Upper lobe of left lung (tissue), 4 donors: ENCODE results near the gene FHOD1.

ENCODE experiments used
- CTCF ChIP-seq, 6 experiments: fragments of 450-650 bp in 4 of 6; fragments of 200-600 bp in 2 of 6; sonication (generic) in 2 of 6; IDR thresholded peaks; one replicate each; pipeline ENCODE4 v1.5.1; 2016 to 2019; ENCODE audit warnings: antibody characterized with exemption in 6 of 6
- EP300 ChIP-seq, 4 donors: sonication (generic); formaldehyde crosslinking; IDR thresholded peaks; one replicate each; pipeline ENCODE4 v1.5.1; 2017; ENCODE audit warnings: antibody characterized with exemption in 4 of 4, control low read depth in 2 of 4
- POLR2A ChIP-seq, 4 donors: fragments of 450-650 bp; IDR thresholded peaks; one replicate each; pipeline ENCODE4 v1.5.1; 2016 to 2017; ENCODE audit warnings: antibody characterized with exemption in 4 of 4, mild to moderate bottlenecking in 2 of 4

- no peak for TF ChIP-seq CTCF (IDR thresholded peaks at IDR 0.05)
- no peak for TF ChIP-seq POLR2A (IDR thresholded peaks at IDR 0.05)
- no peak for TF ChIP-seq EP300 (IDR thresholded peaks at IDR 0.05)
Observed at GRCh38 chr16:67291461-67291860, 44.2 kb upstream of the FHOD1 start.
